GM12873 (cell line): ENCODE results near the gene RXFP1.

Source experiments
- TF ChIP-seq, protein P1 (sequence below): IDR thresholded peaks from 2 replicates; pipeline ENCODE4 v1.5.1; 2012; ENCODE audit warnings: low read depth, mild to moderate bottlenecking, moderate library complexity, low read length, control low read depth; ENCODE audit not compliant: insufficient read depth; ENCODE audit errors: missing control alignments

The RXFP1 gene

GRCh38 chr4:158657291-158657690 is 135.6 kb downstream of the RXFP1 start:
- TF ChIP-seq, protein P1, sequence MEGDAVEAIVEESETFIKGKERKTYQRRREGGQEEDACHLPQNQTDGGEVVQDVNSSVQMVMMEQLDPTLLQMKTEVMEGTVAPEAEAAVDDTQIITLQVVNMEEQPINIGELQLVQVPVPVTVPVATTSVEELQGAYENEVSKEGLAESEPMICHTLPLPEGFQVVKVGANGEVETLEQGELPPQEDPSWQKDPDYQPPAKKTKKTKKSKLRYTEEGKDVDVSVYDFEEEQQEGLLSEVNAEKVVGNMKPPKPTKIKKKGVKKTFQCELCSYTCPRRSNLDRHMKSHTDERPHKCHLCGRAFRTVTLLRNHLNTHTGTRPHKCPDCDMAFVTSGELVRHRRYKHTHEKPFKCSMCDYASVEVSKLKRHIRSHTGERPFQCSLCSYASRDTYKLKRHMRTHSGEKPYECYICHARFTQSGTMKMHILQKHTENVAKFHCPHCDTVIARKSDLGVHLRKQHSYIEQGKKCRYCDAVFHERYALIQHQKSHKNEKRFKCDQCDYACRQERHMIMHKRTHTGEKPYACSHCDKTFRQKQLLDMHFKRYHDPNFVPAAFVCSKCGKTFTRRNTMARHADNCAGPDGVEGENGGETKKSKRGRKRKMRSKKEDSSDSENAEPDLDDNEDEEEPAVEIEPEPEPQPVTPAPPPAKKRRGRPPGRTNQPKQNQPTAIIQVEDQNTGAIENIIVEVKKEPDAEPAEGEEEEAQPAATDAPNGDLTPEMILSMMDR, result no peak

DNA sequence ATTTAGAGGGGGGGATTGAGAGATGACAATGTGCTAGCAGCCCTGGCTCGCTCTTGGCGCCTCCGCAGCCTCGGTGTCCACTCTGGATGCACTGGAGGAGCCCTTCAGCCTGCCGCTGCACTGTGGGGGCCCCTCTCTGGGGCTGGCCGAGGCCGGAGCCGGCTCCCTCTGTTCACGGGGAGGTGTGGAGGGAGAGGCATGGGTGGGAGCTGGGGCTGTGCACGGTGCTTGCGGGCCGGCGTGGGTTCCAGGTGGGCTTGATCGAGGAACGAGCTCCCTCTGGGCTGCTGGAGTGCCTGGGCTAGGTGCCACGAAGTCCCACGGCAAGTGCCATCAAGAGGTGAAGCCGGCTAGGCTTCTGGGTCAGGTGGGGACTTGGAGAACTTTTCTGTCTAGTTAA is 143.1 kb downstream of the RXFP1 start:
- TF ChIP-seq, protein P1, result no peak

GRCh38 chr4:158666892-158667291 is 145.2 kb downstream of the RXFP1 start:
- TF ChIP-seq, protein P1, result no peak

DNA sequence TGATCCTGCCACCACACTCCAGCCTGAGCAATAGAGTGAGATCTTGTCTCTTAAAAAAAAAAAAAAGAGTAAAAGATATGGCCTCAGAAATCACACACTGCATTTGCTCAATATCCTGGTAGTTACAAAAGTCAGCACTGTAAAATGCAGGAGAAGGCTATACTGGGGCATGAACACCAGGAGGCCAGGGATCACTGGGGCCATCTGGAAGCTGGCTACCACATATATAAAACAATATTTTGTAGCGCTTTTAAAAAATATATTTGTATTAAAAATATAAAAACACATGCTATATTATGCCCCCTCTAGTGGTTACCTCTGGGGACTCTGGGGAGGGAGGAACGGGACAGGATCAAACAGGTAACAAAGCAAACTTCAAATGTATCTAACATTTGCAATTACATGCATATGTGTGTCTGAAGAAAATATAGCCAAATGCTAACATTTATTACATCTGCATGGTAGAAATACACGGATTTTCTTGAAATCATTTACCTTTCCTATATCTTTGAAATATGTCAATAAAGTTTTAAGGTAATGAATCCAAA is 146.0 kb downstream of the RXFP1 start:
- TF ChIP-seq, protein P1, result peak; percentile 66

DNA sequence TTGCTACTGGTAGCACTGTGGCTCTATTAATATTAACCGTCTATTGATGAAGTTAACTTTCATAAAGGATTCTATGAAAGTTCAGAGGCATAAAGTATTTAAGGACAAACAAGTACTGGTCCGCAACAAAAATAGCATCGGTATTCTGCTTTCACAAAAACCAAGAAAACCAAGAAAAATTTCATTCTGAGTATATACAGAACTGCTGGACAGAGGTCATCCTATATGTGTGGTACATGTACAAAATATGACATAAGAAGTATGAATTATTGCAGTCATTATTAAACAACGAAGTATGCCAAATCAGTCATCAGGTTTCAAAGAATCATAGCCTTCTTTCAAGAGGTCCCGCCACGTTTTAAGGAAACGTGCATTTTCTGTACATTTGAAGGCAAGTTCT is 147.6 kb downstream of the RXFP1 start:
- TF ChIP-seq, protein P1, result no peak

DNA sequence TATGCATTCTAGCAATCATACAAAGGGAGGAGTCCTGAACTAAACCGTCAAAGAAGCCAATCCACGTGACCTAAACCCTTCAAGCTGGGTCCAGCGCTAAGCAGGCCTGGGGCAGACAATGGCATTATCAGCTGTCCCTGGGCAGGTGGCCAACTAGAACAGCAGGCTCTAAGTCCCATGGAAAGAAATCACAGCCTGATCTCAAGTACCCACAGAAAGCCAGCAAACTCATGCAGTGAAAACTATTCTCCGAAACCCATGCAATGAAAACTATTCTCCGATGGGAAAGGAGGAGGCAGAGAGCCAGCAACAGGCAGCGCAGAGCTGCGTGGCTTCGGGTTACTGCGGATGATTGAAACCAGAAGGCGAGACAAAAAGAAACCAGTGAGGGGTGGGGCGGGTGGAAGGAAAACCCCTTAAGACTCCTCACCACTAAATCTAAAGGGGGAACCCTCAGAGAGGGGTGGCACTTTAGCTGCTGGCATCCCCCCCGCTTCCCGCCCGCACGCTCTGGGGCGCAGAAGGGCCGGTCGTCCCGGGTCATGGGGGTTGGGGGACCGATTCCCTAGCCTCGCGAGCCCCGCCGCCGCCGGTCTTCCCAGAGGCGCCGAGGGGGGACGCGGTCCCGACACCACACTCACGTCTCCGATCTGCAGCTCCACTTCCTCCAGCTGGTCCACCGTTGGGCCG is 149.4 kb downstream of the RXFP1 start:
- TF ChIP-seq, protein P1, result no peak

- TF ChIP-seq, protein P1, result no peak
These were observed 149.9 kb downstream of the RXFP1 start, which contains the start of gene C4orf46 for GRCh38 chr4:158671665-158671914. C4orf46 (minus strand) TSS chr4:158671887; CDS start chr4:158671801, 86 bp downstream.
